Measurements from ENCODE around the gene MIPOL1. TPM values are rescaled to one million over a fixed set of nuclear protein-coding genes. Genes with fewer than 3 reads are reported as not detected.

MIPOL1 gene
- total and polyA plus RNA-seq, 2 donors (not counting 3 experiments of a cell fraction or from before 2014, with no cell fraction given): 3.4 to 33.5 TPM

DNA sequence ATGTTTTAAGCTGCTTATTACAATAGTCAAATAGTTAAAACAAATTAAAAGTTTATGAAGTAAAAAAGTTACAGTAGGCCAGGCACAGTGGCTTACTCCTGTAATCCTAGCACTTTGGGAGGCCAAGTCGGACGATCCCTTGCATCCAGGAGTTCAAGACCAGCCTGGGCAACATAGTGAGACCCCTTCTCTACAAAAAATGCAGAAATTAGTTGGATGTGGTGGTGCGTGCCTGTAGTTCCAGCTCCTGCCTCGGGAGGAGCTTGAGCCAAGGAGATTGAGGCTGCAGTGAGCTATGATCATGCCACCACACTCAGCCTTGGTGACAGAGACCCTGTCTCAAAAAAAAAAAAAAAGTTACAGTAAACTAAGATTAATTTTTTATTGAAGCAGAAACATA is 142.6 kb downstream of the MIPOL1 start:
- Histone ChIP-seq H4K20me1 (replicated peaks; ENCODE audit: control insufficient read depth, extremely low read depth, insufficient read depth, low read length) (no peaks in the 10 kb centered on the region), H3K9me3 (replicated peaks; ENCODE audit: control insufficient read depth, insufficient read depth, low read length) (no peaks in the 10 kb centered on the region), H3K9me1 (replicated peaks; ENCODE audit: control insufficient read depth, extremely low read depth, insufficient read depth, low read length) (no peaks in the 10 kb centered on the region), H3K27me3 (ENCODE audit: control insufficient read depth in 2 of 2, insufficient read depth in 2 of 2, low read length in 2 of 2) (no peaks in the 10 kb centered on the region), H3K4me2 (ENCODE audit: insufficient read depth, low read length) (no peak overlapping the region), H2AFZ (ENCODE audit: low read depth, low read length) (no peak overlapping the region), H3K27ac (ENCODE audit: insufficient read depth, low read depth, low read length) (no peak overlapping the region), H3K79me2 (ENCODE audit: control insufficient read depth, insufficient read depth, low read length) (no peaks in the 10 kb centered on the region), H3K4me3 (replicated peaks in 1 of 3; ENCODE audit: insufficient read depth in 1 of 3, low read depth in 1 of 3, low read length in 3 of 3) (no peak overlapping the region), H3K4me1 (ENCODE audit: control insufficient read depth, extremely low read depth, insufficient read depth, low read length) (no peaks in the 10 kb centered on the region), H3K9ac (replicated peaks; ENCODE audit: extremely low read depth, insufficient read depth, low read length) (no peak overlapping the region), H3K36me3 (ENCODE audit: control insufficient read depth in 2 of 2, extremely low read depth in 1 of 2, insufficient read depth in 2 of 2, low read length in 2 of 2) (no peaks in the 10 kb centered on the region)
- BruUV-seq (replicated peaks): no TSS peak
- POLR2A ChIA-PET: no interaction called here
- CTCF ChIA-PET: interaction anchor here (1.2 kb wide), 1 partner anchor 25 kb away, joined by 3 read pairs; no protein-coding TSS in a partner anchor
- intact Hi-C loops (cut with micrococcal nuclease): no loop called here
- FAIRE-seq (no peak), DNase-seq (ENCODE audit: low read depth, low spot score) (no peak)
- dilution Hi-C loops (cut with MboI; ENCODE audit: extremely low pct_ligation_motif_present, low sequenced_read_pairs): no loop called here
- TF ChIP-seq JUN (IDR thresholded peaks at IDR 0.05; ENCODE audit: borderline replicate concordance, insufficient read depth, insufficient read length, low read depth) (no peak), EZH2 (IDR thresholded peaks at IDR 0.05; ENCODE audit: borderline replicate concordance, low read depth, low read length, severe bottlenecking) (no peak), POLR2A (IDR thresholded peaks at IDR 0.05; ENCODE audit: low read depth, low read length) (no peak), GATA2 (IDR thresholded peaks at IDR 0.05; ENCODE audit: insufficient read depth, insufficient read length, low read depth, low read length) (no peak), MYC (IDR thresholded peaks at IDR 0.05; ENCODE audit: low read depth, low read length) (no peak), POLR2AphosphoS5 (IDR thresholded peaks at IDR 0.05; ENCODE audit: insufficient read depth, low read depth, low read length) (no peak), FOS (IDR thresholded peaks at IDR 0.05; ENCODE audit: borderline replicate concordance, insufficient read depth, low read length) (no peak)
- TF ChIP-seq, protein P1, sequence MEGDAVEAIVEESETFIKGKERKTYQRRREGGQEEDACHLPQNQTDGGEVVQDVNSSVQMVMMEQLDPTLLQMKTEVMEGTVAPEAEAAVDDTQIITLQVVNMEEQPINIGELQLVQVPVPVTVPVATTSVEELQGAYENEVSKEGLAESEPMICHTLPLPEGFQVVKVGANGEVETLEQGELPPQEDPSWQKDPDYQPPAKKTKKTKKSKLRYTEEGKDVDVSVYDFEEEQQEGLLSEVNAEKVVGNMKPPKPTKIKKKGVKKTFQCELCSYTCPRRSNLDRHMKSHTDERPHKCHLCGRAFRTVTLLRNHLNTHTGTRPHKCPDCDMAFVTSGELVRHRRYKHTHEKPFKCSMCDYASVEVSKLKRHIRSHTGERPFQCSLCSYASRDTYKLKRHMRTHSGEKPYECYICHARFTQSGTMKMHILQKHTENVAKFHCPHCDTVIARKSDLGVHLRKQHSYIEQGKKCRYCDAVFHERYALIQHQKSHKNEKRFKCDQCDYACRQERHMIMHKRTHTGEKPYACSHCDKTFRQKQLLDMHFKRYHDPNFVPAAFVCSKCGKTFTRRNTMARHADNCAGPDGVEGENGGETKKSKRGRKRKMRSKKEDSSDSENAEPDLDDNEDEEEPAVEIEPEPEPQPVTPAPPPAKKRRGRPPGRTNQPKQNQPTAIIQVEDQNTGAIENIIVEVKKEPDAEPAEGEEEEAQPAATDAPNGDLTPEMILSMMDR (IDR thresholded peaks at IDR 0.05; ENCODE audit: extremely low read depth in 1 of 2, insufficient read depth in 1 of 2, low read depth in 1 of 2, low read length in 2 of 2): no peak
- TF ChIP-seq, protein P2, sequence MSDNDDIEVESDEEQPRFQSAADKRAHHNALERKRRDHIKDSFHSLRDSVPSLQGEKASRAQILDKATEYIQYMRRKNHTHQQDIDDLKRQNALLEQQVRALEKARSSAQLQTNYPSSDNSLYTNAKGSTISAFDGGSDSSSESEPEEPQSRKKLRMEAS (IDR thresholded peaks at IDR 0.05; ENCODE audit: insufficient read depth, insufficient read length): no peak
